Left lung (tissue), 10 donors: ENCODE results near the gene KDM5B. TPM values are rescaled to one million over a fixed set of nuclear protein-coding genes. Genes with fewer than 3 reads are reported as not detected.

Experiments
- ATAC-seq: fragments of 200-7000 bp; cut with Tn5 transposase; one replicate; pipeline ENCODE4 v1.9.1; 2020; ENCODE audit warnings: moderate library complexity
- DNase-seq, 4 donors: peaks; one replicate each; pipeline ENCODE4 v3.0.0-alpha.2; 2013 to 2020
- H3K27ac ChIP-seq, 2 donors: fragments of 200-600 bp; sonication (generic) in 1 of 2; one replicate each; pipeline versions ENCODE4 v1.5.0 to v1.8.0; 2020 to 2021
- H3K27me3 ChIP-seq, 2 donors: fragments of 200-600 bp; sonication (generic) in 1 of 2; one replicate each; pipeline versions ENCODE4 v1.5.0 to v1.8.0; 2020 to 2021
- H3K36me3 ChIP-seq, 2 donors: fragments of 200-600 bp; sonication (generic) in 1 of 2; one replicate each; pipeline versions ENCODE4 v1.5.0 to v1.8.0; 2020 to 2021
- H3K4me1 ChIP-seq, 2 donors: fragments of 200-600 bp; one replicate each; pipeline ENCODE4 v1.8.0; 2021
- H3K4me3 ChIP-seq, 2 donors: fragments of 200-600 bp; sonication (generic) in 1 of 2; one replicate each; pipeline versions ENCODE4 v1.5.0 to v1.8.0; 2020 to 2021; ENCODE audit warnings: mild to moderate bottlenecking in 1 of 2
- H3K9me3 ChIP-seq, 2 donors: fragments of 200-600 bp; sonication (generic) in 1 of 2; one replicate each; pipeline versions ENCODE4 v1.5.0 to v1.8.0; 2020 to 2021
- intact Hi-C, 2 donors: fragments of 100-400 bp; cut with DNase I; formaldehyde crosslinking; loops; one replicate each; pipeline versions ENCODE4 v1.11.2 to v1.14.2; 2022
- polyA plus RNA-seq, 6 donors: library from polyadenylated mRNA; unstranded; fragments of 120-200 nt; gene quantifications; one replicate each; pipeline ENCODE4 v1.2.1, GENCODE V29; 2013; ENCODE audit not compliant: insufficient read length in 6 of 6
- total RNA-seq, 2 donors: library from RNA; stranded (reverse); fragmentation: NEBNext Ultra II Directional; extraction: Animal tissue kit (Norgen Biotek cat#: 25700); gene quantifications; one replicate each; pipeline ENCODE4 v1.2.1, GENCODE V29; 2021
- TF ChIP-seq, protein P1 (sequence below), 2 donors: fragments of 200-600 bp; sonication (generic) in 1 of 2; IDR thresholded peaks; one replicate each; pipeline versions ENCODE4 v1.5.0 to v1.8.0; 2021; ENCODE audit warnings: antibody characterized with exemption in 2 of 2
- donor health status: DM: no; HTN: yes; CAD: no.
- donor health status: DM: no; HTN: no; CAD: no.

Gene KDM5B
- total and polyA plus RNA-seq, 8 donors = 46.4 to 124 (median 105) TPM

- H3K36me3 ChIP-seq = no peaks in the 10 kb centered on the region
- H3K4me1 ChIP-seq = no peaks in the 10 kb centered on the region
- TF ChIP-seq, protein P1, sequence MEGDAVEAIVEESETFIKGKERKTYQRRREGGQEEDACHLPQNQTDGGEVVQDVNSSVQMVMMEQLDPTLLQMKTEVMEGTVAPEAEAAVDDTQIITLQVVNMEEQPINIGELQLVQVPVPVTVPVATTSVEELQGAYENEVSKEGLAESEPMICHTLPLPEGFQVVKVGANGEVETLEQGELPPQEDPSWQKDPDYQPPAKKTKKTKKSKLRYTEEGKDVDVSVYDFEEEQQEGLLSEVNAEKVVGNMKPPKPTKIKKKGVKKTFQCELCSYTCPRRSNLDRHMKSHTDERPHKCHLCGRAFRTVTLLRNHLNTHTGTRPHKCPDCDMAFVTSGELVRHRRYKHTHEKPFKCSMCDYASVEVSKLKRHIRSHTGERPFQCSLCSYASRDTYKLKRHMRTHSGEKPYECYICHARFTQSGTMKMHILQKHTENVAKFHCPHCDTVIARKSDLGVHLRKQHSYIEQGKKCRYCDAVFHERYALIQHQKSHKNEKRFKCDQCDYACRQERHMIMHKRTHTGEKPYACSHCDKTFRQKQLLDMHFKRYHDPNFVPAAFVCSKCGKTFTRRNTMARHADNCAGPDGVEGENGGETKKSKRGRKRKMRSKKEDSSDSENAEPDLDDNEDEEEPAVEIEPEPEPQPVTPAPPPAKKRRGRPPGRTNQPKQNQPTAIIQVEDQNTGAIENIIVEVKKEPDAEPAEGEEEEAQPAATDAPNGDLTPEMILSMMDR (IDR thresholded peaks at IDR 0.05) = no peak
- no peaks in the 10 kb centered on the region for H3K9me3 ChIP-seq
- intact Hi-C loops = no loop called here
- no peak overlapping the region for H3K4me3 ChIP-seq
- DNase-seq (no peak), ATAC-seq (no peak)
- peaks cover 15 to 100% of the 10 kb centered on the region in 2 donors for H3K27me3 ChIP-seq
- H3K27ac ChIP-seq = no peak overlapping the region
Observed at GRCh38 chr1:202701200-202701599, 107.0 kb downstream of the KDM5B start.

- no peaks in the 10 kb centered on the region for H3K4me1 ChIP-seq
- no peaks in the 10 kb centered on the region for H3K36me3 ChIP-seq
- intact Hi-C loops = no loop called here
- H3K27me3 ChIP-seq = peaks cover 21 to 100% of the 10 kb centered on the region in 2 donors
- no peaks in the 10 kb centered on the region for H3K9me3 ChIP-seq
- H3K4me3 ChIP-seq = no peak overlapping the region
- no peak overlapping the region for H3K27ac ChIP-seq
- TF ChIP-seq, protein P1 (IDR thresholded peaks at IDR 0.05) = no peak
- DNase-seq (no peak), ATAC-seq (no peak)
Observed at GRCh38 chr1:202700061-202700460, 108.2 kb downstream of the KDM5B start.

DNA sequence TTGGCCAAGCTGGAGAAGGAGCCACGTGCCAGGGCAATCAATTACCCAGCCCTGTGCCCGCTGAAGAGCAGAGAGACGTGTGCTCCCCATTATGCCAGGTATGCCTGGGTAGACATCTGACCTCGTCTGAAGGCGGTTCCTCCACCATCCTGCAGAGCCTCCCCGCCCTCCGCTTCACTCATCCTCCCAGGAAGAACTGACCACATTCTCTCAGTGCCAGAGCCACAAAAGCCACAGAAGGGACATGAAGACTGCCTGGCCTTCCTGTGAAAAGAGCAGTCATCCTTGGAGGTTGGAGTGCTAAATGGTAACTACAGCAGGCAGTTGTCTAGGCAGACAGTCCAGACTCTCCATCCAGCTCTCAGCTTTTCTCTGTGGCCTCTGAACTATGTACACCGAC is 109.9 kb downstream of the KDM5B start:
- Histone ChIP-seq H3K36me3 (no peaks in the 10 kb centered on the region), H3K27me3 (peaks cover 26 to 96% of the 10 kb centered on the region in 2 donors), H3K27ac (no peak overlapping the region), H3K9me3 (no peaks in the 10 kb centered on the region), H3K4me1 (no peaks in the 10 kb centered on the region), H3K4me3 (no peak overlapping the region)
- intact Hi-C loops = no loop called here
- DNase-seq (no peak), ATAC-seq (no peak)
- TF ChIP-seq, protein P1 (IDR thresholded peaks at IDR 0.05) = no peak

- H3K9me3 ChIP-seq = no peaks in the 10 kb centered on the region
- no peaks in the 10 kb centered on the region for H3K4me1 ChIP-seq
- intact Hi-C loops = no loop called here
- no peak for ATAC-seq
- peaks cover 27 to 91% of the 10 kb centered on the region in 2 donors for H3K27me3 ChIP-seq
- no peak overlapping the region for H3K27ac ChIP-seq
- DNase-seq = no peak
- no peaks in the 10 kb centered on the region for H3K36me3 ChIP-seq
- no peak overlapping the region for H3K4me3 ChIP-seq
- TF ChIP-seq, protein P1 (IDR thresholded peaks at IDR 0.05) = no peak
Observed at GRCh38 chr1:202697038-202697437, 111.2 kb downstream of the KDM5B start.

- Histone ChIP-seq H3K4me3 (no peak overlapping the region), H3K27me3 (peaks cover 25 to 89% of the 10 kb centered on the region in 2 donors), H3K4me1 (no peaks in the 10 kb centered on the region), H3K9me3 (no peaks in the 10 kb centered on the region), H3K27ac (no peak overlapping the region), H3K36me3 (no peaks in the 10 kb centered on the region)
- ATAC-seq = no peak
- TF ChIP-seq, protein P1 (IDR thresholded peaks at IDR 0.05) = no peak
- intact Hi-C loops = no loop called here
- DNase-seq = no peak
Observed at GRCh38 chr1:202694314-202694713, 113.9 kb downstream of the KDM5B start.
